ENCODE data around the gene TBX20.
A peak's percentile ranks its signal among the peaks of the same experiment; 100 is the strongest.

Gene TBX20

GRCh38 chr7:35254496-35255442 lies 869 bp upstream of the TBX20 start:
- H3K36me3 ChIP-seq (ENCODE audit: insufficient read depth, low read length) = no peaks in the 10 kb centered on the region
- H3K4me3 ChIP-seq (ENCODE audit: low read length) = peak overlapping the region; percentile 60
- H3K4me1 ChIP-seq (ENCODE audit: insufficient read depth, low read length) = peaks cover 13% of the 10 kb centered on the region
- H3K27ac ChIP-seq (ENCODE audit: low read depth, low read length) = no peak overlapping the region
- no peak overlapping the region for H3K9ac ChIP-seq (ENCODE audit: low read depth, low read length)
- H3K27me3 ChIP-seq (ENCODE audit: insufficient read depth, low read length) = peaks cover 100% of the 10 kb centered on the region
- WGBS = 3% methylated on average over 43 of the region's 45 CpGs
- no peaks in the 10 kb centered on the region for H3K9me3 ChIP-seq (ENCODE audit: insufficient read depth, low read depth, low read length)

GRCh38 chr7:35253460-35253709 lies 515 bp downstream of the TBX20 start:
- H3K4me1 ChIP-seq (ENCODE audit: insufficient read depth, low read length) = peaks cover 13% of the 10 kb centered on the region
- H3K27ac ChIP-seq (ENCODE audit: low read depth, low read length) = no peak overlapping the region
- under 1% methylated on average over 21 of the region's 21 CpGs for WGBS
- no peak overlapping the region for H3K9ac ChIP-seq (ENCODE audit: low read depth, low read length)
- H3K27me3 ChIP-seq (ENCODE audit: insufficient read depth, low read length) = peaks cover 100% of the 10 kb centered on the region
- peak overlapping the region; percentile 60 for H3K4me3 ChIP-seq (ENCODE audit: low read length)
- H3K9me3 ChIP-seq (ENCODE audit: insufficient read depth, low read depth, low read length) = no peaks in the 10 kb centered on the region
- H3K36me3 ChIP-seq (ENCODE audit: insufficient read depth, low read length) = no peaks in the 10 kb centered on the region

- Histone ChIP-seq H3K4me1 (ENCODE audit: insufficient read depth, low read length) (peaks cover 13% of the 10 kb centered on the region), H3K36me3 (ENCODE audit: insufficient read depth, low read length) (no peaks in the 10 kb centered on the region), H3K4me3 (ENCODE audit: low read length) (peak overlapping the region; percentile 60), H3K27me3 (ENCODE audit: insufficient read depth, low read length) (peaks cover 100% of the 10 kb centered on the region), H3K9ac (ENCODE audit: low read depth, low read length) (no peak overlapping the region), H3K27ac (ENCODE audit: low read depth, low read length) (no peak overlapping the region), H3K9me3 (ENCODE audit: insufficient read depth, low read depth, low read length) (no peaks in the 10 kb centered on the region)
- 5% methylated on average over 16 of the region's 16 CpGs for WGBS
These were observed 1.1 kb downstream of the TBX20 start for GRCh38 chr7:35252612-35253459.

- no peaks in the 10 kb centered on the region for H3K36me3 ChIP-seq (ENCODE audit: insufficient read depth, low read length)
- H3K9me3 ChIP-seq (ENCODE audit: insufficient read depth, low read depth, low read length) = no peaks in the 10 kb centered on the region
- no peak overlapping the region for H3K4me3 ChIP-seq (ENCODE audit: low read length)
- H3K27me3 ChIP-seq (ENCODE audit: insufficient read depth, low read length) = peaks cover 100% of the 10 kb centered on the region
- H3K27ac ChIP-seq (ENCODE audit: low read depth, low read length) = no peak overlapping the region
- H3K4me1 ChIP-seq (ENCODE audit: insufficient read depth, low read length) = peaks cover 9% of the 10 kb centered on the region
- WGBS = 7% methylated on average over 4 of the region's 5 CpGs
- H3K9ac ChIP-seq (ENCODE audit: low read depth, low read length) = no peak overlapping the region
These were observed 2.1 kb downstream of the TBX20 start for GRCh38 chr7:35251606-35252310.

GRCh38 chr7:35250941-35251340 lies 3.0 kb downstream of the TBX20 start:
- no peaks in the 10 kb centered on the region for H3K36me3 ChIP-seq (ENCODE audit: insufficient read depth, low read length)
- H3K9me3 ChIP-seq (ENCODE audit: insufficient read depth, low read depth, low read length) = no peaks in the 10 kb centered on the region
- H3K4me1 ChIP-seq (ENCODE audit: insufficient read depth, low read length) = peaks cover 3% of the 10 kb centered on the region; the same call in 1 of the 2 replicates
- peaks cover 100% of the 10 kb centered on the region for H3K27me3 ChIP-seq (ENCODE audit: insufficient read depth, low read length)
- no peak overlapping the region for H3K9ac ChIP-seq (ENCODE audit: low read depth, low read length)
- no CpG with 5 or more reads among the region's 1 CpG for WGBS
- H3K4me3 ChIP-seq (ENCODE audit: low read length) = no peak overlapping the region
- H3K27ac ChIP-seq (ENCODE audit: low read depth, low read length) = no peak overlapping the region

GRCh38 chr7:35250452-35250851 lies 3.4 kb downstream of the TBX20 start:
- 11% methylated on average over 2 of the region's 2 CpGs for WGBS
- Histone ChIP-seq H3K9me3 (ENCODE audit: insufficient read depth, low read depth, low read length) (no peaks in the 10 kb centered on the region), H3K4me1 (ENCODE audit: insufficient read depth, low read length) (no peaks in the 10 kb centered on the region; the same call in 1 of the 2 replicates), H3K27me3 (ENCODE audit: insufficient read depth, low read length) (peaks cover 100% of the 10 kb centered on the region), H3K4me3 (ENCODE audit: low read length) (no peak overlapping the region), H3K27ac (ENCODE audit: low read depth, low read length) (no peak overlapping the region), H3K9ac (ENCODE audit: low read depth, low read length) (no peak overlapping the region), H3K36me3 (ENCODE audit: insufficient read depth, low read length) (no peaks in the 10 kb centered on the region)

- no peaks in the 10 kb centered on the region; the same call in 1 of the 2 replicates for H3K4me1 ChIP-seq (ENCODE audit: insufficient read depth, low read length)
- no peaks in the 10 kb centered on the region for H3K36me3 ChIP-seq (ENCODE audit: insufficient read depth, low read length)
- H3K9ac ChIP-seq (ENCODE audit: low read depth, low read length) = no peak overlapping the region
- H3K4me3 ChIP-seq (ENCODE audit: low read length) = peak overlapping the region; percentile 42
- no peak overlapping the region for H3K27ac ChIP-seq (ENCODE audit: low read depth, low read length)
- H3K27me3 ChIP-seq (ENCODE audit: insufficient read depth, low read length) = peaks cover 100% of the 10 kb centered on the region
- WGBS = 4% methylated on average over 5 of the region's 5 CpGs
- no peaks in the 10 kb centered on the region for H3K9me3 ChIP-seq (ENCODE audit: insufficient read depth, low read depth, low read length)
These were observed 4.4 kb downstream of the TBX20 start for GRCh38 chr7:35249537-35249907.

GRCh38 chr7:35248576-35249536 lies 5.0 kb downstream of the TBX20 start:
- Histone ChIP-seq H3K27me3 (ENCODE audit: insufficient read depth, low read length) (peaks cover 98% of the 10 kb centered on the region), H3K9me3 (ENCODE audit: insufficient read depth, low read depth, low read length) (no peaks in the 10 kb centered on the region), H3K4me3 (ENCODE audit: low read length) (peak overlapping the region; percentile 42), H3K36me3 (ENCODE audit: insufficient read depth, low read length) (no peaks in the 10 kb centered on the region), H3K27ac (ENCODE audit: low read depth, low read length) (no peak overlapping the region), H3K4me1 (ENCODE audit: insufficient read depth, low read length) (no peaks in the 10 kb centered on the region; the same call in 1 of the 2 replicates), H3K9ac (ENCODE audit: low read depth, low read length) (no peak overlapping the region)
- WGBS = 3% methylated on average over 20 of the region's 21 CpGs

- Histone ChIP-seq H3K4me3 (ENCODE audit: low read length) (no peak overlapping the region), H3K27me3 (ENCODE audit: insufficient read depth, low read length) (peaks cover 81% of the 10 kb centered on the region), H3K9ac (ENCODE audit: low read depth, low read length) (no peak overlapping the region), H3K9me3 (ENCODE audit: insufficient read depth, low read depth, low read length) (no peaks in the 10 kb centered on the region), H3K27ac (ENCODE audit: low read depth, low read length) (no peak overlapping the region), H3K4me1 (ENCODE audit: insufficient read depth, low read length) (no peaks in the 10 kb centered on the region; the same call in 1 of the 2 replicates), H3K36me3 (ENCODE audit: insufficient read depth, low read length) (no peaks in the 10 kb centered on the region)
These were observed 7.1 kb downstream of the TBX20 start for GRCh38 chr7:35246819-35247218.

GRCh38 chr7:35241884-35242283 lies 12.0 kb downstream of the TBX20 start:
- no peaks in the 10 kb centered on the region for H3K4me1 ChIP-seq (ENCODE audit: insufficient read depth, low read length)
- peaks cover 32% of the 10 kb centered on the region for H3K27me3 ChIP-seq (ENCODE audit: insufficient read depth, low read length)
- H3K36me3 ChIP-seq (ENCODE audit: insufficient read depth, low read length) = no peaks in the 10 kb centered on the region
- H3K27ac ChIP-seq (ENCODE audit: low read depth, low read length) = no peak overlapping the region
- H3K9ac ChIP-seq (ENCODE audit: low read depth, low read length) = no peak overlapping the region
- WGBS = 77% methylated on average over 7 of the region's 7 CpGs
- no peaks in the 10 kb centered on the region for H3K9me3 ChIP-seq (ENCODE audit: insufficient read depth, low read depth, low read length)
- H3K4me3 ChIP-seq (ENCODE audit: low read length) = no peak overlapping the region

All from HUES64 (cell line).